ENCODE data around the gene FBXL4. TPM values are rescaled to one million over a fixed set of nuclear protein-coding genes. Genes with fewer than 3 reads are reported as not detected.

Gene FBXL4
- total RNA-seq, 4 donors from 2014 or later = 16.7 to 40.9 (median 35.8) TPM

DNA sequence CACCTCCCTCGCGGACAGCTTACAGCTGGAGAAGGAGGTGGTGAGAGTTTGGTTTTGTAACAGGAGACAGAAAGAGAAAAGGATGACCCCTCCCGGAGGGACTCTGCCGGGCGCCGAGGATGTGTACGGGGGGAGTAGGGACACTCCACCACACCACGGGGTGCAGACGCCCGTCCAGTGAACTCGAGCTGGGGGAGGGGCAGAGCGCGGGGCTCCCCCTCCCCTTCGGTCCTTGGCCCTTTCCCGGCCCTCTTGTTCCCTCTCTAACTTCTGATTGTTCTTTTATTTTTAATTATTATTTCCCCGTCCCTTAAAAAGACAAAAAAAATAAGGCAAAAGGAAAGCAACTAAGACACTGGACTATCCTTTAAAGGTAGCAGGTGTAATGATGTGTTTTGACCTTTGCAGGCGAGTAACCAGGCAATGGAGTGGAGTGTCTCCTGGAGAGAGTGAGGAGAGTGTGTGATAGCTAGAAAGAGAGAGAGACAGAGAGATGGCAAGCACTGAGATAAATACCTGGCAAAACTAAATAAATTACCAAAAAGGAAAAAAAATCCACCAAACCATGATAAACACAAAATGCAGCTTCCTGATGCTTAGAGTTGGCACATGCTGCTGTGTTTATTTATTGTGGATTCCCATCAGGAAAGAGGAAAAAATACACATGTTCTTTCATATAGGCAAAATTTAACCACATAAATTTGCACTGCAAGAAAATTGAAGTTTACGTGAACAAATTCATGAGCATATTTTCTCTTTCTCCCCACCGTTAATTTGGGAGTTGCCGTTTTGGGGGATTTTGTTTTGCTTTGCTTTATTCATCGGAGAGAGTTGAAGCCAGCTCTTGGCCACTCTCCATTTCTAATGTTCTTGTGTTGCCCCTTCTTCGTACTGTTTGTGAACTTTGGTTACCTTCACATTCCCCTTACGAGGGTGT is 111.5 kb downstream of the FBXL4 start:
- peaks cover 0 to 26% of the 10 kb centered on the region in 2 donors for H3K4me1 ChIP-seq
- intact Hi-C loops (cut with DNase I; ENCODE audit: low total_unique reads) = no loop called here
- H3K4me3 ChIP-seq = no peak overlapping the region

DNA sequence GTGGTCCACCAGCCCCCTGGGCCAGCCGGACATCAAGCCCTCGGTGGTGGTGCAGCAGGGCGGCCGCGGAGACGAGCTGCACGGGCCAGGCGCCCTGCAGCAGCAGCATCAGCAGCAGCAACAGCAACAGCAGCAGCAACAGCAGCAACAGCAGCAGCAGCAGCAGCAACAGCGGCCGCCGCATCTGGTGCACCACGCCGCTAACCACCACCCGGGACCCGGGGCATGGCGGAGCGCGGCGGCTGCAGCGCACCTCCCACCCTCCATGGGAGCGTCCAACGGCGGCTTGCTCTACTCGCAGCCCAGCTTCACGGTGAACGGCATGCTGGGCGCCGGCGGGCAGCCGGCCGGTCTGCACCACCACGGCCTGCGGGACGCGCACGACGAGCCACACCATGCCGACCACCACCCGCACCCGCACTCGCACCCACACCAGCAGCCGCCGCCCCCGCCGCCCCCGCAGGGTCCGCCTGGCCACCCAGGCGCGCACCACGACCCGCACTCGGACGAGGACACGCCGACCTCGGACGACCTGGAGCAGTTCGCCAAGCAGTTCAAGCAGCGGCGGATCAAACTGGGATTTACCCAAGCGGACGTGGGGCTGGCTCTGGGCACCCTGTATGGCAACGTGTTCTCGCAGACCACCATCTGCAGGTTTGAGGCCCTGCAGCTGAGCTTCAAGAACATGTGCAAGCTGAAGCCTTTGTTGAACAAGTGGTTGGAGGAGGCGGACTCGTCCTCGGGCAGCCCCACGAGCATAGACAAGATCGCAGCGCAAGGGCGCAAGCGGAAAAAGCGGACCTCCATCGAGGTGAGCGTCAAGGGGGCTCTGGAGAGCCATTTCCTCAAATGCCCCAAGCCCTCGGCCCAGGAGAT is 112.4 kb downstream of the FBXL4 start:
- Histone ChIP-seq H3K36me3 (no peaks in the 10 kb centered on the region), H3K4me1 (peaks cover 0 to 26% of the 10 kb centered on the region in 2 donors), H3K27me3 (peaks cover 45 to 69% of the 10 kb centered on the region in 2 donors), H3K9me3 (no peaks in the 10 kb centered on the region), H3K27ac (no peak overlapping the region), H3K4me3 (peak overlapping the region in 1 of 2 donors; percentile 51)
- intact Hi-C loops (cut with DNase I; ENCODE audit: low total_unique reads) = no loop called here
- no peak for DNase-seq
- TF ChIP-seq, protein P1, sequence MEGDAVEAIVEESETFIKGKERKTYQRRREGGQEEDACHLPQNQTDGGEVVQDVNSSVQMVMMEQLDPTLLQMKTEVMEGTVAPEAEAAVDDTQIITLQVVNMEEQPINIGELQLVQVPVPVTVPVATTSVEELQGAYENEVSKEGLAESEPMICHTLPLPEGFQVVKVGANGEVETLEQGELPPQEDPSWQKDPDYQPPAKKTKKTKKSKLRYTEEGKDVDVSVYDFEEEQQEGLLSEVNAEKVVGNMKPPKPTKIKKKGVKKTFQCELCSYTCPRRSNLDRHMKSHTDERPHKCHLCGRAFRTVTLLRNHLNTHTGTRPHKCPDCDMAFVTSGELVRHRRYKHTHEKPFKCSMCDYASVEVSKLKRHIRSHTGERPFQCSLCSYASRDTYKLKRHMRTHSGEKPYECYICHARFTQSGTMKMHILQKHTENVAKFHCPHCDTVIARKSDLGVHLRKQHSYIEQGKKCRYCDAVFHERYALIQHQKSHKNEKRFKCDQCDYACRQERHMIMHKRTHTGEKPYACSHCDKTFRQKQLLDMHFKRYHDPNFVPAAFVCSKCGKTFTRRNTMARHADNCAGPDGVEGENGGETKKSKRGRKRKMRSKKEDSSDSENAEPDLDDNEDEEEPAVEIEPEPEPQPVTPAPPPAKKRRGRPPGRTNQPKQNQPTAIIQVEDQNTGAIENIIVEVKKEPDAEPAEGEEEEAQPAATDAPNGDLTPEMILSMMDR (IDR thresholded peaks at IDR 0.05) = no peak
- no peak for TF ChIP-seq POLR2A (IDR thresholded peaks at IDR 0.05)

More for the DNA sequence above, 111.5 kb downstream of the FBXL4 start:
- Histone ChIP-seq H3K27ac (no peak overlapping the region), H3K27me3 (peaks cover 36 to 68% of the 10 kb centered on the region in 2 donors), H3K9me3 (no peaks in the 10 kb centered on the region), H3K36me3 (no peaks in the 10 kb centered on the region)
- no peak for DNase-seq
- TF ChIP-seq POLR2A (IDR thresholded peaks at IDR 0.05) = no peak
- TF ChIP-seq, protein P1 (IDR thresholded peaks at IDR 0.05) = no peak

DNA sequence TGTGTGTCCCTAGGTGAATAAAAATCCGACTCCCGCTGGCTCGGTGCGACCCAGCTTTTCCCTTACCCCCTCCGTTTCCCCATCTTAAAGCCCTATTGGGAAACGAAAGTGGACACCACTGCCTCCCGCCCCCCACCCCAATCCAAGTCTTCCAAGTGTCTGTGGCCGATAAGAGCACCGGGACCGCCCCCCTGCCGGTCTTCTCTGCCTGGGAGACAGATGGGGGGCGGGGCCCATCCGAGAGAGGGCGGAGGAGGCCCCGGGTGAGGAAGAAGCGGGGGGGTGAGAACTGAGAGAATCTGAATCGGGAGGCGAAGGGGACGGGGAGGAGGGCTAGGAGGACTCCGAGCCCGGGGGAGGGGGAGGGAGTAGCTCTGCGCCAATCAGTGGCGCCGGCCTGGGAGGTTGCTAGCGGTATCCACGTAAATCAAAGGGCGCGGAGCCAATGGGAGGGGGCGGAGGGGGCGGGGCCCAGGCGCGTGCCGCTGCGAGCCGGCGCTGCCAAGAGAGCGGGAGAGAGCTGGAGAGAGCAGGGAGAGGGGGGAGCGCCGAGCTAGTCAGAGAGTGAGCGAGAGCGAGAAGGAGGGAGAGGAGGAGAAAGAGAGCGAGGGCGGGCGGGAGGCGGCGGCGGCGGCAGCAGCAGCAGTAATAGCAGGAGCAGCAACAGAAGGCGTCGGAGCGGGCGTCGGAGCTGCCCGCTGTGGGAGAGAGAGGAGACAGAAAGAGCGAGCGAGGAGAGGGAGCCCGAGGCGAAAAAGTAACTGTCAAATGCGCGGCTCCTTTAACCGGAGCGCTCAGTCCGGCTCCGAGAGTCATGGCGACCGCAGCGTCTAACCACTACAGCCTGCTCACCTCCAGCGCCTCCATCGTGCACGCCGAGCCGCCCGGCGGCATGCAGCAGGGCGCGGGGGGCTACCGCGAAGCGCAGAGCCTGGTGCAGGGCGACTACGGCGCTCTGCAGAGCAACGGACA is 113.4 kb downstream of the FBXL4 start, which contains the start of gene POU3F2:
Gene POU3F2 (plus strand): TSS at position 515 of the 972 bp plus-strand sequence. CDS start 300 bp downstream, at position 815.
- Histone ChIP-seq H3K27ac (peak within 1 kb of the TSS in 1 of 2 donors; percentile 8), H3K4me1 (peaks cover 0 to 26% of the 10 kb centered on the region in 2 donors), H3K36me3 (no peaks in the 10 kb centered on the region), H3K9me3 (no peaks in the 10 kb centered on the region), H3K4me3 (peak within 1 kb of the TSS; percentile 42 to 51), H3K27me3 (peaks cover 39 to 69% of the 10 kb centered on the region in 2 donors)
- peak; percentile 75 to 78 for DNase-seq
- no peak for TF ChIP-seq POLR2A (IDR thresholded peaks at IDR 0.05)
- TF ChIP-seq, protein P1 (IDR thresholded peaks at IDR 0.05) = no peak
- intact Hi-C loops (cut with DNase I; ENCODE audit: low total_unique reads) = no loop called here

DNA sequence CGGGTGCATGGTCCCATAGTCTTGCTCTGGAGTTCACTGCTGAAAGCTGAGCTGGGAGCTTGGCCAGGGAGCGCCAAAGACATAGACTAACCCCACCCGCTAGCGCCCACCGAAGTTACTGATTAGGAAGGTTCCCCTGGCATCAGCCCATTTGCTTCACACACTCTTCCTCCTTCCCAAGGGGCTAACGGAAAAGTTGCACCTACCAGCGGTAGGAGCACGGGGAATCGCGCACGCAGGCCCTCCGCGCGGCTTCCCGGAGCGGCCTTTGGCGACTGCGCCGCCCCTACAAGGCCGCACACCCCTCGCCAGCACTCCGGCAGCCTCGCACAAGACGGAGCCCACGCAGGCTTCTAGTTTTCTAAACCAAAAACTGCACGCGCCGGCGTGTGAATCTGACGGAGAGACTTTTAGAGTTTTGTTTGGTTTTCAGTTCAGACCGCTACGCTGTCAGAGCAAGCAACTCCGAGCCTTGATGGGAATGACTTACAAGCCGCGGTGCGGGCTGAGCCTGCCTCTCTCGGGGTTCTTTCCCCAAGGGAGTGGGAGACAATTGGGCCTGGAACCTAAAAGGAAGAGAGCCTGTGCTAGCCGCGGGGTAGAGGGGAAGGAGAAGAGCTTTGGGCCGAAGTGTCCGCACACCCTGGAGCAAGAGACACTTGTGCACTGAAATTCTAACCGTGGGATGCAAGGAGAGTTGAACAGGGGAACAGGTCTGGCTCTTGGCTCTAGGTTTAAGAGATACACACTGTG is 114.3 kb downstream of the FBXL4 start:
- intact Hi-C loops (cut with DNase I; ENCODE audit: low total_unique reads) = no loop called here
- DNase-seq = no peak
- H3K4me1 ChIP-seq = peaks cover 0 to 26% of the 10 kb centered on the region in 2 donors
- H3K27ac ChIP-seq = no peak overlapping the region
- TF ChIP-seq POLR2A (IDR thresholded peaks at IDR 0.05) = no peak
- TF ChIP-seq, protein P1 (IDR thresholded peaks at IDR 0.05) = no peak
- peaks cover 40 to 69% of the 10 kb centered on the region in 2 donors for H3K27me3 ChIP-seq
- no peaks in the 10 kb centered on the region for H3K36me3 ChIP-seq
- H3K9me3 ChIP-seq = no peaks in the 10 kb centered on the region
- peak overlapping the region; percentile 42 to 51 for H3K4me3 ChIP-seq
